ENCODE measurements around the gene ADGRD2.

Gene ADGRD2

GRCh38 chr9:124497441-124497840 lies 47.2 kb downstream of the ADGRD2 start:
- H4K91ac ChIP-seq (ENCODE audit: low read depth, low read length, poor library complexity): no peak overlapping the region
- H2BK120ac ChIP-seq (ENCODE audit: low read depth, low read length): no peak overlapping the region
- H2BK12ac ChIP-seq (ENCODE audit: low read length): no peak overlapping the region
- H3K27ac ChIP-seq (replicated peaks; ENCODE audit: low read length): no peak overlapping the region
- no peak overlapping the region for H3K9ac ChIP-seq (ENCODE audit: low read depth, low read length, poor library complexity)
- no peak overlapping the region for H4K8ac ChIP-seq (ENCODE audit: low read depth, low read length)
- H3K36me3 ChIP-seq (replicated peaks in 1 of 2; ENCODE audit: control insufficient read depth in 2 of 2, insufficient read depth in 2 of 2, low read length in 2 of 2): no peaks in the 10 kb centered on the region
- no peak overlapping the region for H3K4me3 ChIP-seq (ENCODE audit: low read length in 2 of 2)
- no peaks in the 10 kb centered on the region for H3K9me3 ChIP-seq (replicated peaks in 1 of 2; ENCODE audit: control insufficient read depth in 2 of 2, insufficient read depth in 1 of 2, low read depth in 1 of 2, low read length in 2 of 2)
- no peak overlapping the region for H3K4me2 ChIP-seq (ENCODE audit: insufficient read depth, low read length, poor library complexity, severe bottlenecking)
- H3K79me1 ChIP-seq (ENCODE audit: low read depth, low read length): peaks cover 2% of the 10 kb centered on the region
- H3K27me3 ChIP-seq (ENCODE audit: control insufficient read depth in 3 of 3, insufficient read depth in 3 of 3, low read depth in 1 of 3, low read length in 3 of 3): peaks cover 4 to 100% (median 10%) of the 10 kb centered on the region in 3 experiments
- H3K23ac ChIP-seq (ENCODE audit: low read depth, low read length, poor library complexity): no peak overlapping the region
- no CpG with 5 or more reads among the region's 8 CpGs for WGBS, 2 donors (ENCODE audit: extremely low coverage in 2 of 2, insufficient read length in 2 of 2, insufficient replicate concordance in 1 of 2)
- H2AFZ ChIP-seq (ENCODE audit: low read length): no peak overlapping the region
- no peak for DNase-seq (ENCODE audit: low spot score)
- no peak overlapping the region for H2BK15ac ChIP-seq (ENCODE audit: low read length)
- H2BK5ac ChIP-seq (ENCODE audit: low read length): peak overlapping the region; percentile 40
- H3K4me1 ChIP-seq (ENCODE audit: control insufficient read depth in 2 of 2, insufficient read depth in 1 of 2, low read depth in 1 of 2, low read length in 2 of 2): peaks cover 0 to 3% of the 10 kb centered on the region in 2 donors
- no peak overlapping the region for H3K14ac ChIP-seq (ENCODE audit: low read length)
- no peak overlapping the region for H3K4ac ChIP-seq (ENCODE audit: low read length)
- H3K18ac ChIP-seq (ENCODE audit: low read length): no peak overlapping the region
- H2AK5ac ChIP-seq (ENCODE audit: low read depth, low read length): no peak overlapping the region

DNA sequence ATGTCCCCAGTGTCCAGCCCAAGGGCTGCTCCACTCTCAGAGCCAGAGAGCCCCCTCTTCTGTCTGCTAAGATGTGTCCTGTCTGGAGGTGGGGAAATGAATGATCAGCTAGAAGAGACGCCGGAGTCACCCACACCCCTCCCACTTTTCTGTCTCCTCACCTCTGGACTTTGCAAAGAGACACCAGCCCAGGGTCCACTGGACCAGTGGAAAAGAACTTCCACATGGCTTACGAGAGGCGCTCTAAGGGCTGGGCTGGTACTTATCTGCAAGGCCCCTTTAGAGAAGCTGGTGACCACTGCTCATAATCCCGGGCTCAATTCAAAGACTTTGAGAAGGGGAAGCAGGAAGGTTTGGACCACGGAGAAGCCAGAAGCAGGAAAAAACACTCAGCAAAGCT lies 47.8 kb downstream of the ADGRD2 start:
- no peak overlapping the region for H3K4me2 ChIP-seq (ENCODE audit: insufficient read depth, low read length, poor library complexity, severe bottlenecking)
- no peak overlapping the region for H3K4me3 ChIP-seq (ENCODE audit: low read length in 2 of 2)
- no peak overlapping the region for H3K9ac ChIP-seq (ENCODE audit: low read depth, low read length, poor library complexity)
- H2BK120ac ChIP-seq (ENCODE audit: low read depth, low read length): no peak overlapping the region
- H3K79me1 ChIP-seq (ENCODE audit: low read depth, low read length): no peaks in the 10 kb centered on the region
- no peak overlapping the region for H3K23ac ChIP-seq (ENCODE audit: low read depth, low read length, poor library complexity)
- no peak overlapping the region for H2AFZ ChIP-seq (ENCODE audit: low read length)
- no peak overlapping the region for H3K4ac ChIP-seq (ENCODE audit: low read length)
- no peaks in the 10 kb centered on the region for H3K36me3 ChIP-seq (replicated peaks in 1 of 2; ENCODE audit: control insufficient read depth in 2 of 2, insufficient read depth in 2 of 2, low read length in 2 of 2)
- WGBS, 2 donors (ENCODE audit: extremely low coverage in 2 of 2, insufficient read length in 2 of 2, insufficient replicate concordance in 1 of 2): no CpG with 5 or more reads among the region's 6 CpGs
- no peak overlapping the region for H4K8ac ChIP-seq (ENCODE audit: low read depth, low read length)
- H3K9me3 ChIP-seq (replicated peaks in 1 of 2; ENCODE audit: control insufficient read depth in 2 of 2, insufficient read depth in 1 of 2, low read depth in 1 of 2, low read length in 2 of 2): peaks cover 0 to 2% of the 10 kb centered on the region in 2 donors
- peaks cover 10 to 100% (median 16%) of the 10 kb centered on the region in 3 experiments for H3K27me3 ChIP-seq (ENCODE audit: control insufficient read depth in 3 of 3, insufficient read depth in 3 of 3, low read depth in 1 of 3, low read length in 3 of 3)
- no peak overlapping the region for H3K14ac ChIP-seq (ENCODE audit: low read length)
- no peak overlapping the region for H2BK15ac ChIP-seq (ENCODE audit: low read length)
- H3K4me1 ChIP-seq (ENCODE audit: control insufficient read depth in 2 of 2, insufficient read depth in 1 of 2, low read depth in 1 of 2, low read length in 2 of 2): peaks cover 0 to 4% of the 10 kb centered on the region in 2 donors
- no peak overlapping the region for H2BK12ac ChIP-seq (ENCODE audit: low read length)
- no peak overlapping the region for H3K27ac ChIP-seq (replicated peaks; ENCODE audit: low read length)
- DNase-seq (ENCODE audit: low spot score): no peak
- peak overlapping the region; percentile 1 for H4K91ac ChIP-seq (ENCODE audit: low read depth, low read length, poor library complexity)
- no peak overlapping the region for H3K18ac ChIP-seq (ENCODE audit: low read length)
- H2BK5ac ChIP-seq (ENCODE audit: low read length): no peak overlapping the region
- H2AK5ac ChIP-seq (ENCODE audit: low read depth, low read length): no peak overlapping the region

DNA sequence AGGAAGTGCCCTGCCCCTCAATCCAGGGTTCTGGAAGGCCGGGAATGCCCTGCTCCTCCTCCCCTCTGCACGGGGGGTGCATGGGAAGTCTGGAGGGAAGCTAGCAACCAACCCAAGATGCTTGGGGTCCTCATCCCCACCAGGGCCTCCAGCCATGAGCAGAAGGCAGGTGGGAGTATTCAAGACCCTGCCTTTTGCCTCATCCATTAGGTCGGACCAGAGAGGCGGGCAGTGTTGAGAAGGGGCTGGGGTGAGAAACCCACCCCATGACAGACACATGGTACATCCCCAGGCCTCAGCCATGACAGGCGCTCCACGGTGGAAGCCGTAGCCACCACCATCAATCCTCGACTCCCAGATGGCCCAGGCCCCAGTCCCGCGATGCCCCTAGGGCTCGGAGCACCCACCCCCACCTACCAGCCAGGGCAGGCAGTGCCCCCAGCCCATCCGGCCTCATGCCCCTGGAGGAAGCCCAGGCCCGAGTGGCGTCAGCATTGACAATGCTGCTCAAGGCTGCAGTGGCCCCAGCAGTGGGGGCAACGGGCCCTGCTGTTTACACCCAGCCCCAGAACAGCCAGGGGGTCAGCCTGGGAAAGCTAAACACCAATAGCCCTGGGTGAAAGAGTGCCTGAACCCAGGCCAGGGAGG lies 48.4 kb downstream of the ADGRD2 start:
- Histone ChIP-seq H3K27me3 (ENCODE audit: control insufficient read depth in 3 of 3, insufficient read depth in 3 of 3, low read depth in 1 of 3, low read length in 3 of 3) (peaks cover 15 to 100% (median 22%) of the 10 kb centered on the region in 3 experiments), H3K23ac (ENCODE audit: low read depth, low read length, poor library complexity) (no peak overlapping the region)

DNA sequence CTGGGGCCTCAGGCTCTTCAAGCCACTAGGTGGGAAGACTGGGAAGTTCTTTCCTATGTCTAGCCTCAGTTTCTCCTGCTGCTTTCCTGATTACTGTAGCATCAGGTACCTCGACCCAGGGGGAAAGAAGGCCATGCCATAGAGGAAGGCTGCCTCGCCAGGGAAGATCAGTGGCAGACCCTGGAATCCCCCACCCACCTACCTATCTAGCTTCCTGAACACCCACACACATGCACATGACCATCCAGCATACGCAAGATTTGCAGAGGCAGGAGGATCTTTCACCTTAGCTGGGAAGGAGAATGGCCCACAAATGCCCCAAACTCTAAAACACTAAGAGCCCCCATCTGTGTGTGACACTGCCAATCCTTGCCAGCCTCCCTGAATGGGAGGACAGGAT lies 49.0 kb downstream of the ADGRD2 start:
- Histone ChIP-seq H3K36me3 (replicated peaks in 1 of 2; ENCODE audit: control insufficient read depth in 2 of 2, insufficient read depth in 2 of 2, low read length in 2 of 2) (no peaks in the 10 kb centered on the region), H3K4me2 (ENCODE audit: insufficient read depth, low read length, poor library complexity, severe bottlenecking) (no peak overlapping the region), H2AFZ (ENCODE audit: low read length) (no peak overlapping the region), H3K27me3 (ENCODE audit: control insufficient read depth in 3 of 3, insufficient read depth in 3 of 3, low read depth in 1 of 3, low read length in 3 of 3) (peaks cover 21 to 100% (median 28%) of the 10 kb centered on the region in 3 experiments), H3K9ac (ENCODE audit: low read depth, low read length, poor library complexity) (no peak overlapping the region), H3K4me1 (ENCODE audit: control insufficient read depth in 2 of 2, insufficient read depth in 1 of 2, low read depth in 1 of 2, low read length in 2 of 2) (peaks cover 0 to 8% of the 10 kb centered on the region in 2 donors), H3K9me3 (replicated peaks in 1 of 2; ENCODE audit: control insufficient read depth in 2 of 2, insufficient read depth in 1 of 2, low read depth in 1 of 2, low read length in 2 of 2) (peaks cover 0 to 2% of the 10 kb centered on the region in 2 donors), H4K8ac (ENCODE audit: low read depth, low read length) (no peak overlapping the region), H2BK120ac (ENCODE audit: low read depth, low read length) (no peak overlapping the region), H2BK5ac (ENCODE audit: low read length) (no peak overlapping the region), H2BK12ac (ENCODE audit: low read length) (no peak overlapping the region), H3K27ac (replicated peaks; ENCODE audit: low read length) (no peak overlapping the region), H2BK15ac (ENCODE audit: low read length) (no peak overlapping the region), H3K14ac (ENCODE audit: low read length) (no peak overlapping the region), H2AK5ac (ENCODE audit: low read depth, low read length) (no peak overlapping the region), H3K79me1 (ENCODE audit: low read depth, low read length) (no peaks in the 10 kb centered on the region), H3K18ac (ENCODE audit: low read length) (no peak overlapping the region), H4K91ac (ENCODE audit: low read depth, low read length, poor library complexity) (no peak overlapping the region), H3K4ac (ENCODE audit: low read length) (no peak overlapping the region), H3K23ac (ENCODE audit: low read depth, low read length, poor library complexity) (no peak overlapping the region), H3K4me3 (ENCODE audit: low read length in 2 of 2) (no peak overlapping the region)
- no CpG with 5 or more reads among the region's 3 CpGs for WGBS, 2 donors (ENCODE audit: extremely low coverage in 2 of 2, insufficient read length in 2 of 2, insufficient replicate concordance in 1 of 2)
- no peak for DNase-seq (ENCODE audit: low spot score)

More for the DNA sequence above, 48.4 kb downstream of the ADGRD2 start:
- H3K4me3 ChIP-seq (ENCODE audit: low read length in 2 of 2): peak overlapping the region in 1 of 2 donors; percentile 6
- no peaks in the 10 kb centered on the region for H3K79me1 ChIP-seq (ENCODE audit: low read depth, low read length)
- no peak overlapping the region for H3K27ac ChIP-seq (replicated peaks; ENCODE audit: low read length)
- peaks cover 0 to 6% of the 10 kb centered on the region in 2 donors for H3K4me1 ChIP-seq (ENCODE audit: control insufficient read depth in 2 of 2, insufficient read depth in 1 of 2, low read depth in 1 of 2, low read length in 2 of 2)
- no peak overlapping the region for H3K14ac ChIP-seq (ENCODE audit: low read length)
- H2BK15ac ChIP-seq (ENCODE audit: low read length): peak overlapping the region; percentile 27
- H2AFZ ChIP-seq (ENCODE audit: low read length): no peak overlapping the region
- no CpG with 5 or more reads among the region's 15 CpGs for WGBS, 2 donors (ENCODE audit: extremely low coverage in 2 of 2, insufficient read length in 2 of 2, insufficient replicate concordance in 1 of 2)
- H3K9ac ChIP-seq (ENCODE audit: low read depth, low read length, poor library complexity): no peak overlapping the region
- peak overlapping the region; percentile 75 for H2BK120ac ChIP-seq (ENCODE audit: low read depth, low read length)
- no peak overlapping the region for H2BK12ac ChIP-seq (ENCODE audit: low read length)
- H2AK5ac ChIP-seq (ENCODE audit: low read depth, low read length): peak overlapping the region; percentile 68
- no peak overlapping the region for H3K4me2 ChIP-seq (ENCODE audit: insufficient read depth, low read length, poor library complexity, severe bottlenecking)
- H3K4ac ChIP-seq (ENCODE audit: low read length): no peak overlapping the region
- peaks cover 0 to 2% of the 10 kb centered on the region in 2 donors for H3K9me3 ChIP-seq (replicated peaks in 1 of 2; ENCODE audit: control insufficient read depth in 2 of 2, insufficient read depth in 1 of 2, low read depth in 1 of 2, low read length in 2 of 2)
- H2BK5ac ChIP-seq (ENCODE audit: low read length): no peak overlapping the region
- H3K18ac ChIP-seq (ENCODE audit: low read length): peak overlapping the region; percentile 33
- H3K36me3 ChIP-seq (replicated peaks in 1 of 2; ENCODE audit: control insufficient read depth in 2 of 2, insufficient read depth in 2 of 2, low read length in 2 of 2): no peaks in the 10 kb centered on the region
- no peak overlapping the region for H4K8ac ChIP-seq (ENCODE audit: low read depth, low read length)
- no peak for DNase-seq (ENCODE audit: low spot score)
- no peak overlapping the region for H4K91ac ChIP-seq (ENCODE audit: low read depth, low read length, poor library complexity)
